C4-2B (cell line): Measurements from ENCODE around the gene GGA1.

Source experiments
- H3K27ac ChIP-seq: fragments of 450-650 bp; 2 replicates; pipeline ENCODE4 v1.5.1; 2017
- ZFX ChIP-seq: fragments of 450-650 bp; IDR thresholded peaks from 2 replicates; pipeline ENCODE4 v1.6.1; 2017
- TF ChIP-seq, protein P1 (sequence below): fragments of 450-650 bp; conservative IDR thresholded peaks from 2 replicates; pipeline ENCODE4 v1.5.1; 2017; ENCODE audit warnings: mild to moderate bottlenecking

GGA1 gene

DNA sequence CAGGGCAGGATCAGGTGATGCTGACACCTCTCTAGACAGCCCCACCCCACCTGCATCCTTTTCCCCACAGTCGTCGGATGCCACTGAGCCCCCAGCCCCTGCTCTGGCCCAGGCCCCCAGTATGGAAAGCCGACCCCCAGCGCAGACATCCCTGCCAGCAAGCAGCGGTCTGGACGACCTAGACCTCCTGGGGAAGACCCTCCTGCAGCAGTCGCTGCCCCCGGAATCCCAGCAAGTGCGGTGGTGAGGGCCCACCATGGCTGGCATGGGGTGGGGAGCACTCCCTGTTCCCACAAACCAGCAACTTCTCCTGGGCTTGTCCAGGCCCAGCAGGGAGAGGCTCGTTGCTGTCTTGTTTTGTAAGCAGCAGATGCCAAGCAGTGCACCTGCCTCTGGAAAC lies 21.3 kb downstream of the GGA1 start:
- TF ChIP-seq, protein P1, sequence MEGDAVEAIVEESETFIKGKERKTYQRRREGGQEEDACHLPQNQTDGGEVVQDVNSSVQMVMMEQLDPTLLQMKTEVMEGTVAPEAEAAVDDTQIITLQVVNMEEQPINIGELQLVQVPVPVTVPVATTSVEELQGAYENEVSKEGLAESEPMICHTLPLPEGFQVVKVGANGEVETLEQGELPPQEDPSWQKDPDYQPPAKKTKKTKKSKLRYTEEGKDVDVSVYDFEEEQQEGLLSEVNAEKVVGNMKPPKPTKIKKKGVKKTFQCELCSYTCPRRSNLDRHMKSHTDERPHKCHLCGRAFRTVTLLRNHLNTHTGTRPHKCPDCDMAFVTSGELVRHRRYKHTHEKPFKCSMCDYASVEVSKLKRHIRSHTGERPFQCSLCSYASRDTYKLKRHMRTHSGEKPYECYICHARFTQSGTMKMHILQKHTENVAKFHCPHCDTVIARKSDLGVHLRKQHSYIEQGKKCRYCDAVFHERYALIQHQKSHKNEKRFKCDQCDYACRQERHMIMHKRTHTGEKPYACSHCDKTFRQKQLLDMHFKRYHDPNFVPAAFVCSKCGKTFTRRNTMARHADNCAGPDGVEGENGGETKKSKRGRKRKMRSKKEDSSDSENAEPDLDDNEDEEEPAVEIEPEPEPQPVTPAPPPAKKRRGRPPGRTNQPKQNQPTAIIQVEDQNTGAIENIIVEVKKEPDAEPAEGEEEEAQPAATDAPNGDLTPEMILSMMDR: no peak
- no peak for TF ChIP-seq ZFX
- no peak overlapping the region for H3K27ac ChIP-seq

DNA sequence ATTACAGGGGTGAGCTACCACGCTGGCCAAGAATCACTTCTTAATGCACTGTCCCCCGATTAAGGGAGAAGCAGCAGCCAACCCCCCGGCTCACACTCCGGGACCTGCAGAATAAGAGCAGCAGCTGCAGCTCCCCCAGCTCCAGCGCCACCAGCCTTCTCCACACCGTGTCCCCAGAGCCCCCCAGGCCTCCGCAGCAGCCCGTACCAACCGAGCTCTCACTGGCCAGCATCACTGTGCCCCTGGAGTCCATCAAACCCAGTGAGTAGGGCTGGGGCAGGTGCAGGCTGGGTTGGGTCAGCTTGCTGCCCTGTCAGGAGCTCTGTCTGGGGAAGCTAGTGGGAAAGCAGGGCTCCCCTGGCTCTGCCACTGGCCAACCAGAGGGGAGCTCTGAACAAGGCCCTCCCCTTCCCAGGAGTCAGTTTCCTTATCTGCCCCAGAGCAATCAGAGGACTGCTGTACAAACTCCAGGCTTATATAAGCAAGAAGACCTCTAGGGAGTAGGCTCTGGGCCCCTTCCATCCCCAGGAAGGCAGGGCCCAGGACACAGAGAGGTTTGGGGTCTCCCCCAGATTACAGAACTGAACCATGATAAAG lies 22.3 kb downstream of the GGA1 start:
- TF ChIP-seq, protein P1: no peak
- TF ChIP-seq ZFX: no peak
- no peak overlapping the region for H3K27ac ChIP-seq

DNA sequence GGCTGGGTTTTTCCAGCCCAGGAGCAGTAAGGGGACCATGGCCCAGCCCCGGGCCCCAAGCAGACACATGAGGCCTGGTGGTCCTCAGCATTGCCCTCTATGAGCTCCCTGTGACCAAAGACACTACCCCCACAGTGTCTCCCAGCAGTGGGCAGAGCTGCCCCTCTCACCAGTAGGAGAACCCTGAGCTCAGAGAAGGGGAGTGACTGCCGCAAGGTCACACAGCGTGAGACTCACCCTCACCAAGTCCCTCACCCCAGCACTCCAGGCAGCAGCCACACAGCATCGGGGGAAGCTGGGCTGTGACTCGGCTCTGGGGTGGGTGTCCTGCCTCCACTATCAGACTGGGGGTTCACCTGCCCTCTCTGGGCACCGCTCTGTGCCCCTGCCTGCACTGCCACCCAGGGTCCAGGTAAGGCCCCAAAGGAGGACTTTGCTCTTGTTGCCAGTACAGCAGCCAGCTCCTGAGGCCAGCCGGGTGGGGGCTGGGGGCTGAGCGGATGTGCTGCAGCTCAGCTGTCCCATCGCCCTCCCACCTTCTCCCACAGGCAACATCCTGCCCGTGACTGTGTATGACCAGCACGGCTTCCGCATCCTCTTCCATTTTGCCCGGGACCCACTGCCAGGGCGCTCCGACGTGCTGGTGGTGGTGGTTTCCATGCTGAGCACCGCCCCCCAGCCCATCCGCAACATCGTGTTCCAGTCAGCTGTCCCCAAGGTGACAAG lies 23.0 kb downstream of the GGA1 start:
- TF ChIP-seq, protein P1: no peak
- TF ChIP-seq ZFX: no peak
- H3K27ac ChIP-seq: no peak overlapping the region

DNA sequence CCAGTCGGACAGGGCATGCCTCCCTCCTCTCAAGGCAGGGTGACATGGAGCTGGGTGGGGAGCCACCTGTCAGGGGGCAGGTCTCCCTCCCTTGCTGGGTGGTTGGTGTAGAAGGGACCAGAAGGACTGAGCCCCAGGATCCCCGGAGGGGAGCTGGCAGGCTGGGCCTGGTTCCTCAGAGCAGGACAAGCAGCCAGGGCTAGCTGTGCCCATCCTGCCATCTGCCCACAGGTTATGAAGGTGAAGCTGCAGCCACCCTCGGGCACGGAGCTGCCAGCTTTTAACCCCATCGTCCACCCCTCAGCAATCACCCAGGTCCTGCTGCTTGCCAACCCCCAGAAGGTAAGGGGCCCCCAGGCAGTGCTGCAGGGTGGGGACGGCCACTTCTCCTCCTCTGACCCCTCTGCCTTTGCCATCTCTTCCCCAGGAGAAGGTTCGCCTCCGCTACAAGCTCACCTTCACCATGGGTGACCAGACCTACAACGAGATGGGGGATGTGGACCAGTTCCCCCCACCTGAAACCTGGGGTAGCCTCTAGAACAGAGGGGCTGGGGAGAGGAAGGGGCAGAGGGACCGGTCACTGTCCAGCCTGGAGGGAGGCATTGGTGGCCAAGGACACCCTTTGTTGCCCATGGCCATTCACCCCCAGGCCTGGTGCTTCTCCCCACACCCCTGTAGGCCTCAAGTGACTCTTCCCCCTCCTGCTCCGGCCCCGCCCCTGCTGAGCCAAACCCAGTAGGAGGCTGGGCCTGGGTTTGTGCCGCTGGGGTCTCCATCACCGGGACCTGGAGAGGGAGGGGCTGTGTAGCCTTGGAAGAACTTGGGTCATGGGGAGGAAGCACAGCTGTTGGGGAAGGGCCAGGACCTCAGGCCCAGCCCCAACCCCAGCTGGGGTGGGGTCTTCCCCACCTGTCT lies 23.8 kb downstream of the GGA1 start:
- no peak overlapping the region for H3K27ac ChIP-seq

DNA sequence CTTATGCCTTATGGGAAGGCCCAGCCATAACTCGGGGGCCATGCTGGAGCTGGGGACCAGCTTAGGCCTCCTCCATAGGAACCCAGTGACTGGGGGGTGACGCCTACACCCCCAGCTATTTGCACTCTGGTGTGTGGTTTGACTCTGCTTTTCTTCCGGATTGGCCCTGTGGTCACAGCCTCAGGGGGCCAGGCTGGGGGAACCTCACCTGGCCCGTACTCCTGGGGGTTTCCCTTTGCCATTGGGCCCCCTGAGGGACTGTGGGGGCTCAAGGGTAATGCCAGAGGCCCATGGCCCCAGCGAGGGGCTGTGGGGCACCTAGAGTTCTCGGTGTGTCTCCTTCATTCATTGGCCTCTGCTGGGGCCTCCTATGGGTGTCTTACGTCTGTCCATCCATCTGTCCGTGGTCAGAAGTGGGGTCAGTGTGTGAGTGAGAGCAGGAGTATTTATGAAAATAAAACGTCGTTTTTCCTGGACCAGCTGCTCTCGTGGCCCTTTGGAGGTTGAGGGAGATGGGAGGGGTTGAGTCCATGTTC lies 24.5 kb downstream of the GGA1 start:
- H3K27ac ChIP-seq: no peak overlapping the region
- TF ChIP-seq ZFX: no peak
- TF ChIP-seq, protein P1: no peak

More for the DNA sequence above, 23.8 kb downstream of the GGA1 start:
- TF ChIP-seq, protein P1: no peak
- no peak for TF ChIP-seq ZFX

DNA sequence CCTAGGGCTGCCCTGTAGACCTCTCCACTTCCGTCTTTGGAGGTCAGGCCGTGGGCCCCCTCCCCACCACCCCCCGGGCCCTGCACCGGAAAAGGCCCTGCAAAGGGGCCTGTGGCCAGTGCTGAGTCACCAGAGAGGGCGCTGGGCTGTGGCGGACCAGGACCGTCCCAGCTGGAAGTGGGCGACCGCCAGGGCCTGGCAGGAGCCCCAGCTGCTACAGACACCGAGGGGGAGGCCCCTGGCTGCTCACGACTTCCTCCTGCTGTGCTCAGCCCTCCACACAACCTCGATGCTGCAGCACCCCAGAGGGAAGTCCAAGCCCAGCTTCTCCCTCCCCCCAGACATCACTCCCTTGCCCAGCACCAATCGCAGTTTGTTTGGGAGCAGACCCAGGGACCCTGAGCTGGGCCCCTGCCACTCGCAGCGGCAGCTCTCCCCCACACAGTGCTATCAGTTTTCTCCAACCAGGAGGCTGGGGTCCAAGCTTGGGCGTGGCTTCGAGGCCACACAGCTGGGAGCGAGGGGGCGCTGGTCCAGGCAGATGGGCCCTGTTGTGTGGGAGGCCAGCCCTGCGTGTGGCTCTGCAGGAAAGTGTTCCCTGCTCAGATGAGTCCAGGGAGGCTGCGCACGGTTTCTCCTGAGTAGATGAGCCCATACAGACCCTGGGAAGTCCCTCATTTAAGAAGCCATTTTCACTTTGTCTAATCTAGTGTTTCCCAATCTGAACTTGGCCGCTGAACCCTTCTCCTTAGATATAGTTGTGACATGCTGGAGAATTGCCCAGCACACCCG lies 25.2 kb downstream of the GGA1 start:
- TF ChIP-seq, protein P1: no peak
- no peak for TF ChIP-seq ZFX
- H3K27ac ChIP-seq: no peak overlapping the region
